Suprapubic skin (tissue), 4 donors: ENCODE results near the gene PLAC9.

Experiments used
- POLR2A ChIP-seq, 2 donors: fragments of 450-650 bp; IDR thresholded peaks; one replicate each; pipeline ENCODE4 v1.6.1; 2017; ENCODE audit warnings: antibody characterized with exemption in 2 of 2, mild to moderate bottlenecking in 2 of 2, moderate library complexity in 2 of 2
- POLR2AphosphoS5 ChIP-seq, 3 donors: sonication (generic); formaldehyde crosslinking; IDR thresholded peaks; one replicate each; pipeline ENCODE4 v1.6.1; 2017; ENCODE audit warnings: antibody characterized with exemption in 3 of 3
- TF ChIP-seq, protein P1 (sequence below), 2 donors: fragments of 200-600 bp in 1 of 2; fragments of 450-650 bp in 1 of 2; sonication (generic) in 1 of 2; IDR thresholded peaks; one replicate each; pipeline ENCODE4 v1.5.1; 2016 to 2019; ENCODE audit warnings: antibody characterized with exemption in 2 of 2, mild to moderate bottlenecking in 1 of 2, moderate library complexity in 1 of 2

DNA sequence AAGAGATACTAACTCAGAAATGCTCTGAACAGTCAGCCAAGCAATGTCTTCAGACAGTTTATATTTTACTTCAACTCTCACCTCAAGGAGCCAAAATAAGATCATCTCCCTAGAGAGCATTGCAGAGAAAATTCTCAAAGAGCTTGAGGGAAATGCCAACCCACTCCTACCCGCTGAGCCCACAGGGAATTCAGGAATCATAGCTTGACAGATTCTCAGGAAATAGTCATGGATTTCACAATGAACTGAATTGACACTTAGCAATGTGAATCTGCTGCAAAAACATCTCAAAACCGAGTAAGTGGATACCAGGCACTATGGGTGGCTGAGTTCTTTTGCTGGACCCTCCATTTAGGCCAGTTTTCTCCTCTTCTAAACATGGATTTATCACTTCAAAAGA is 9.8 kb upstream of the PLAC9 start:
- TF ChIP-seq, protein P1, sequence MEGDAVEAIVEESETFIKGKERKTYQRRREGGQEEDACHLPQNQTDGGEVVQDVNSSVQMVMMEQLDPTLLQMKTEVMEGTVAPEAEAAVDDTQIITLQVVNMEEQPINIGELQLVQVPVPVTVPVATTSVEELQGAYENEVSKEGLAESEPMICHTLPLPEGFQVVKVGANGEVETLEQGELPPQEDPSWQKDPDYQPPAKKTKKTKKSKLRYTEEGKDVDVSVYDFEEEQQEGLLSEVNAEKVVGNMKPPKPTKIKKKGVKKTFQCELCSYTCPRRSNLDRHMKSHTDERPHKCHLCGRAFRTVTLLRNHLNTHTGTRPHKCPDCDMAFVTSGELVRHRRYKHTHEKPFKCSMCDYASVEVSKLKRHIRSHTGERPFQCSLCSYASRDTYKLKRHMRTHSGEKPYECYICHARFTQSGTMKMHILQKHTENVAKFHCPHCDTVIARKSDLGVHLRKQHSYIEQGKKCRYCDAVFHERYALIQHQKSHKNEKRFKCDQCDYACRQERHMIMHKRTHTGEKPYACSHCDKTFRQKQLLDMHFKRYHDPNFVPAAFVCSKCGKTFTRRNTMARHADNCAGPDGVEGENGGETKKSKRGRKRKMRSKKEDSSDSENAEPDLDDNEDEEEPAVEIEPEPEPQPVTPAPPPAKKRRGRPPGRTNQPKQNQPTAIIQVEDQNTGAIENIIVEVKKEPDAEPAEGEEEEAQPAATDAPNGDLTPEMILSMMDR (IDR thresholded peaks at IDR 0.05) = no peak
- TF ChIP-seq POLR2AphosphoS5 (IDR thresholded peaks at IDR 0.05) (no peak), POLR2A (IDR thresholded peaks at IDR 0.05) (no peak)
